Measurements from ENCODE around the gene HOXA2.

The HOXA2 gene

GRCh38 chr7:27143950-27144780 lies 41.7 kb upstream of the HOXA2 start:
- ATAC-seq, result no peak
- no peak overlapping the region for H3K4me3 Mint-ChIP-seq
- H3K27ac Mint-ChIP-seq, result no peak overlapping the region
- H3K9me3 Mint-ChIP-seq, result no peaks in the 10 kb centered on the region
- H3K27me3 Mint-ChIP-seq, result peaks cover 76% of the 10 kb centered on the region
- no peaks in the 10 kb centered on the region for H3K36me3 Mint-ChIP-seq
- H3K4me1 Mint-ChIP-seq, result peaks cover 16% of the 10 kb centered on the region

DNA sequence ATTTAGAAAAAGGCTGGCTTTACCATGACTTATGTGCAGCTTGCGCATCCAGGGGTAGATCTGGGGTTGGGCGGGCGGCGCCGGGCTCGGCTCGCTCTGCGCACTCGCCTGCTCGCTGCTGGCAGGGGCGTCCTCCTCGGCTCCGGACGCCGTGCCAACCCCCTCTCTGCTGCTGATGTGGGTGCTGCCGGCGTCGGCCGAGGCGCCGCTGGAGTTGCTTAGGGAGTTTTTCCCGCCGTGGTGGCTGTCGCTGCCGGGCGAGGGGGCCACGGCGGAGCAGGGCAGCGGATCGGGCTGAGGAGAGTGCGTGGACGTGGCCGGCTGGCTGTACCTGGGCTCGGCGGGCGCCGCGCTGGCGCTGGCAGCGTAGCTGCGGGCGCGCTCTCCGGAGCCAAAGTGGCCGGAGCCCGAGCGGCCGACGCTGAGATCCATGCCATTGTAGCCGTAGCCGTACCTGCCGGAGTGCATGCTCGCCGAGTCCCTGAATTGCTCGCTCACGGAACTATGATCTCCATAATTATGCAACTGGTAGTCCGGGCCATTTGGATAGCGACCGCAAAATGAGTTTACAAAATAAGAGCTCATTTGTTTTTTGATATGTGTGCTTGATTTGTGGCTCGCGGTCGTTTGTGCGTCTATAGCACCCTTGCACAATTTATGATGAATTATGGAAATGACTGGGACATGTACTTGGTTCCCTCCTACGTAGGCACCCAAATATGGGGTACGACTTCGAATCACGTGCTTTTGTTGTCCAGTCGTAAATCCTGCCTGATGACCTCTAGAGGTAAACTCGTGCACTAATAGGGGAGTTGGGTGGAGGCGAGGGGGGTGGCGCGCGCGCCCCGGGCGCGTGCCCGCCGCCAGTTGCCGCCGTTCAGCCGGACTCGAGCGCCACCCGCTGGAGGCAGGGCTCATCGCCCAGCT lies 40.8 kb upstream of the HOXA2 start, which contains the start of gene HOXA5:
HOXA5 (minus strand) TSS at position 659 of the 927 bp plus-strand sequence; CDS start at position 585, 74 bp downstream.
- ATAC-seq, result no peak
- H3K27me3 Mint-ChIP-seq, result peaks cover 74% of the 10 kb centered on the region
- H3K9me3 Mint-ChIP-seq, result no peaks in the 10 kb centered on the region
- H3K36me3 Mint-ChIP-seq, result no peaks in the 10 kb centered on the region
- H3K4me3 Mint-ChIP-seq, result peak within 1 kb of the TSS; percentile 58
- no peak within 1 kb of the TSS for H3K27ac Mint-ChIP-seq
- peaks cover 13% of the 10 kb centered on the region for H3K4me1 Mint-ChIP-seq

DNA sequence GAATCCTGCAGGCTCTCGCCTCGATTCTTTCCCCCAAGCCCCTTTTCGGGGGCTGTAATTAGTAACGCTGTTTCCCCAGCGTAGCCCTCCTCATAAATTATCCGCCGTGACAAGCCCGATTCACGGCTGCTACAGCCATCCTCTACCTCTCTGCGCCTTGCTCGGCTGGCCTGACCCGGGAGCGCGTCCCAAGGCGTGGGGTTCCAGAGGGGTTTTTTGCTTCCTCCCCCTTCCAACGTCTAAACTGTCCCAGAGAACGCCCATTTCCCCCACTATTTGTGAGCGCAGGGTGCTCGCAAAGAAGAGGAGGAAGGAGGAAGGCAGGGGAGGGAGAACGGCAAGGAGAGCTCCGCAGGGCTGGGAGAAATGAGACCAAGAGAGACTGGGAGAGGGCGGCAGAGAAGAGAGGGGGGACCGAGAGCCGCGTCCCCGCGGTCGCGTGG lies 40.1 kb upstream of the HOXA2 start:
- H3K9me3 Mint-ChIP-seq, result no peaks in the 10 kb centered on the region
- H3K4me3 Mint-ChIP-seq, result peak overlapping the region; percentile 58
- H3K27ac Mint-ChIP-seq, result no peak overlapping the region
- H3K27me3 Mint-ChIP-seq, result peaks cover 74% of the 10 kb centered on the region
- peaks cover 8% of the 10 kb centered on the region for H3K4me1 Mint-ChIP-seq
- no peak for ATAC-seq
- no peaks in the 10 kb centered on the region for H3K36me3 Mint-ChIP-seq

DNA sequence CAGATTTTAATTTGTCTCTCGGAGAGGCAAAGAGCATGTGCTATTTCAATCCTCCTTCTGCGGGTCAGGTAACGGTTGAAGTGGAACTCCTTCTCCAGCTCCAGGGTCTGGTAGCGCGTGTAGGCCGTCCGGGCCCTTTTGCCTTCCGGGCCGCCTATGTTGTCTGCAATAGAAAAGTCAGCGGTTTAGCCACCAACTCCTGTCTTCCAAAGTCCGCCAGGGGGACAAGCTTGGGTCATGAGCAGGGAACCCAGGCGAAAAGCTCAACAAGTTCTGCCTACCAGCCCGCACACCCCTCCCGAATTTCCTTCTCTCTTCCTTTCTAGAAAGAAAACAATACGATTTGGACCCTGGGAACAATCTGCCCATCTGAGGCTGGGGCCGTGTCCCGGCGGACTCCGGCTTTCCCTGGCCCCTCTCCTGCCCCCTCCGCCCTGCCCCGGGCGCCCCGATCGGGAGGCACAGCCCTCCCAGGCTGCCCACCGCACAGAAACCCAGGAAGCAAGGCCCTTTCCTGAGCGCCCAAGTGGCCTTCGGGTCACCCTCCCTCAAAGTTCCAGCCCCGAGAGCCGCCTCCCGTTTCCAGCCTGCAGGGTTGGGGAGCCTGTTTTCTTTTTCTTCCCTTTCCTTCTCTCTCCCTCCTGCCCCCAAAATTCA lies 39.6 kb upstream of the HOXA2 start:
- no peak for ATAC-seq
- H3K36me3 Mint-ChIP-seq, result no peaks in the 10 kb centered on the region
- H3K27ac Mint-ChIP-seq, result no peak overlapping the region
- no peaks in the 10 kb centered on the region for H3K9me3 Mint-ChIP-seq
- H3K4me1 Mint-ChIP-seq, result peaks cover 4% of the 10 kb centered on the region
- peak overlapping the region; percentile 58 for H3K4me3 Mint-ChIP-seq
- peaks cover 74% of the 10 kb centered on the region for H3K27me3 Mint-ChIP-seq

GRCh38 chr7:27141137-27141922 lies 38.8 kb upstream of the HOXA2 start:
- no peaks in the 10 kb centered on the region for H3K36me3 Mint-ChIP-seq

GRCh38 chr7:27140126-27140857 lies 37.8 kb upstream of the HOXA2 start:
- Mint-ChIP-seq H3K9me3 (no peaks in the 10 kb centered on the region), H3K4me1 (peaks cover 4% of the 10 kb centered on the region), H3K4me3 (no peak overlapping the region), H3K36me3 (no peaks in the 10 kb centered on the region), H3K27me3 (peaks cover 69% of the 10 kb centered on the region), H3K27ac (no peak overlapping the region)
- ATAC-seq, result no peak

More at GRCh38 chr7:27141137-27141922, 38.8 kb upstream of the HOXA2 start:
- Mint-ChIP-seq H3K4me3 (no peak overlapping the region), H3K4me1 (peaks cover 4% of the 10 kb centered on the region), H3K27me3 (peaks cover 72% of the 10 kb centered on the region), H3K27ac (no peak overlapping the region), H3K9me3 (no peaks in the 10 kb centered on the region)
- ATAC-seq, result no peak

DNA sequence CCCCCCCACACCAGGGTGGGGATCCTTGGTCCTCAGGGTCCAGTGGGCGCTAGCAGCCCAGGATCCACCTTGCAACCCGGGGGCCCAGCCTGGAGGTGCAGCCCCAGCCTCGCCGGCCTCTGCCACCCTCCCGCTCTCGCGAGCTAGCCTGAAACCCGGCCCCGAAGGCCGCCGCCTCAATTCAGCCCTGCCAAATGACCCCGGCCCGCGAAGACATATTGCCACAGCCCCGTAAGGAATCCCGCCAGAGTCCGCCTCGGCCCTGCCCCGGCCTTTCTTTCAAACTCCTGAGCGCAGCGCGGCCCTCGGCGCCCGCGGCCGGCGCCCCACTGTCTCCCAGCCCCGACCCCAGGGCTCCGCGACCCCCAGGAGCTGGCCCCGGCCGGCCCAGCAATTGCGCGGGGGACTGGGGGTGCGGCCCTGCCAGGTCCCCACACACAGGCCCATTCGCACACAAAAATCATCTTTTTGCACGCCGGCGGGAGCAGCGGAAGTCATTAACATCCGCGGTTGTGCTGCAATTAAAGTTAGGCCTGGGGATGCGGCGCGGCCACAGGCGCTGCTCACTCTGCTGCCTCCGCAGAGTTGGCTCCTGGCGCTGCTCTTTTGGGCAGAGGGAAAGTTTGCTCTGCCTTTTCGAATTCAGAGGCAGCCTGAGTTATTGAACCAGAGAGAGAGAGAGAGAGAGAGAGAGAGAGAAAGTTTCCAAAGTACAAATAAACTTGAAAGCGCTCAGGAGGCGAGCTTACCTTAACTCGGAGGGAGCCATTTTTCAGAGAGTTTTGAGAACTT lies 37.0 kb upstream of the HOXA2 start:
- no peaks in the 10 kb centered on the region for H3K9me3 Mint-ChIP-seq

GRCh38 chr7:27138985-27139333 lies 36.5 kb upstream of the HOXA2 start:
- no peak overlapping the region for H3K27ac Mint-ChIP-seq
- H3K4me1 Mint-ChIP-seq, result peaks cover 4% of the 10 kb centered on the region
- no peak for ATAC-seq
- no peak overlapping the region for H3K4me3 Mint-ChIP-seq
- H3K27me3 Mint-ChIP-seq, result peaks cover 75% of the 10 kb centered on the region
- H3K36me3 Mint-ChIP-seq, result no peaks in the 10 kb centered on the region
- no peaks in the 10 kb centered on the region for H3K9me3 Mint-ChIP-seq

More for the DNA sequence above, 37.0 kb upstream of the HOXA2 start:
- Mint-ChIP-seq H3K36me3 (no peaks in the 10 kb centered on the region), H3K27ac (no peak overlapping the region), H3K27me3 (peaks cover 69% of the 10 kb centered on the region), H3K4me1 (peaks cover 4% of the 10 kb centered on the region), H3K4me3 (no peak overlapping the region)
- peak; percentile 40 for ATAC-seq

DNA sequence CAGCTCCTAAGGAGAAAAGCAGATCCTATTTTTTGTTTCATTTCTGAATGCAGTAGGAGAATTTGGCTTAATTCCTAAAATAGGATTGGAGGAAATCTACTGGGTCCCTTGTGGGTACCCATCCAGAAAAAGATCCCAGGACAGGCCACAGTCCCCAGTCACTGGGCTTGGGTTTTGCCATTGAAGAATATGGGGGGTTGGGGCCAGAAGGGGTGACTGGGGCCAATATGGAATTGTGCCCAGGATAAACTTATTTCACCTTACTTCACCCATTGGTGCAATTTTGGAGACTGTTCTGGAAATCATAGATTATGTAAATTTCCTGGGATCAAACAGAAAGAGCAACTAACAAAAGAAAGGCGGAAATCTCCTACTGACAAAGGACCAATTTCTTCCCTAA lies 36.0 kb upstream of the HOXA2 start:
- Mint-ChIP-seq H3K36me3 (no peaks in the 10 kb centered on the region), H3K27me3 (peaks cover 80% of the 10 kb centered on the region), H3K4me1 (peaks cover 4% of the 10 kb centered on the region), H3K9me3 (no peaks in the 10 kb centered on the region), H3K27ac (no peak overlapping the region), H3K4me3 (no peak overlapping the region)
- ATAC-seq, result no peak

- no peak overlapping the region for H3K4me3 Mint-ChIP-seq
- H3K36me3 Mint-ChIP-seq, result no peaks in the 10 kb centered on the region
- H3K4me1 Mint-ChIP-seq, result peaks cover 4% of the 10 kb centered on the region
- H3K9me3 Mint-ChIP-seq, result no peaks in the 10 kb centered on the region
- ATAC-seq, result no peak
- no peak overlapping the region for H3K27ac Mint-ChIP-seq
- H3K27me3 Mint-ChIP-seq, result peaks cover 81% of the 10 kb centered on the region
These were observed 35.3 kb upstream of the HOXA2 start for GRCh38 chr7:27137640-27138315.

- Mint-ChIP-seq H3K27ac (no peak overlapping the region), H3K9me3 (no peaks in the 10 kb centered on the region), H3K4me1 (no peaks in the 10 kb centered on the region), H3K4me3 (no peak overlapping the region), H3K27me3 (peaks cover 69% of the 10 kb centered on the region), H3K36me3 (no peaks in the 10 kb centered on the region)
- ATAC-seq, result no peak
These were observed 31.9 kb upstream of the HOXA2 start for GRCh38 chr7:27134392-27134791.

DNA sequence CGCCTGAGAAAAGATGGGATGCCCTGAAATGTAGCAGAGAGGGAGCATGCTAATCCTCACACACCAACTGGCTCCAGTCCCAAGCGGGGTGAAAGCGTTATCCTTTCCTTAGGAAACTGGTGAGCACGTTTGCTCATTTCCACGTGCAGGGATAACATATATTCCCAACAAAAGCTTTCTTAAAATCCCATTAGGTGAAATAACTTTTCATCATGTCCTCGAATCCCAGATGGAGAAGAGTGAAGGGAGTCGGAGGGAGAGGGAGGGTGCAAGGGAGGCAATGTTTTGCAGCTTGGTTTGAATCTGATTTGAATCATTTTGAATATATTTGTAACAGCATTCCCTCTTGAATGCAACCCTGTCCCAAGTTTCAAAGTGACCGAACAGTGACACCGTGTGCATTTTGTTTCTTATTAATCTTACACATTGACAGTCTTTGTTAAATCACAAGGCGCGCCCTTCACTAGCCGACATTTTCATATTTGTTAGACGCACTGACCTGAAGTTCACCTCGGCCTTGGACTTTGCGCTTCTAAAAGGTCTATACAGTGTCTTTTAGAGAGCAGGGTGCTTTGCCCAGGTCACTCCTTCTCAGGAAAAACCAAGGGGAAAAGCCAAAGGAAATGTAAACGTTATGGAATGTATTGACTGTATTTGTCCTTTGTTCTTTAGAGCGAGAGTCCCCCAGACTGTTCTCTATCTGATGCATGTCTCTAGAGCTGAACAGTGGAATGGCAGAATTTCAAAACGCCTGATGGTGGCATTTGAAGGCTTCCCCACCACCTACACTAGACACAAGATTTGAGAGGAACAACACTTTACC lies 31.1 kb upstream of the HOXA2 start:
- Mint-ChIP-seq H3K27ac (no peak overlapping the region), H3K36me3 (no peaks in the 10 kb centered on the region), H3K9me3 (peaks cover 3% of the 10 kb centered on the region), H3K27me3 (peaks cover 73% of the 10 kb centered on the region), H3K4me3 (no peak overlapping the region), H3K4me1 (no peaks in the 10 kb centered on the region)
- ATAC-seq, result no peak
